ENCODE measurements around the gene ERN1.

Gene ERN1

DNA sequence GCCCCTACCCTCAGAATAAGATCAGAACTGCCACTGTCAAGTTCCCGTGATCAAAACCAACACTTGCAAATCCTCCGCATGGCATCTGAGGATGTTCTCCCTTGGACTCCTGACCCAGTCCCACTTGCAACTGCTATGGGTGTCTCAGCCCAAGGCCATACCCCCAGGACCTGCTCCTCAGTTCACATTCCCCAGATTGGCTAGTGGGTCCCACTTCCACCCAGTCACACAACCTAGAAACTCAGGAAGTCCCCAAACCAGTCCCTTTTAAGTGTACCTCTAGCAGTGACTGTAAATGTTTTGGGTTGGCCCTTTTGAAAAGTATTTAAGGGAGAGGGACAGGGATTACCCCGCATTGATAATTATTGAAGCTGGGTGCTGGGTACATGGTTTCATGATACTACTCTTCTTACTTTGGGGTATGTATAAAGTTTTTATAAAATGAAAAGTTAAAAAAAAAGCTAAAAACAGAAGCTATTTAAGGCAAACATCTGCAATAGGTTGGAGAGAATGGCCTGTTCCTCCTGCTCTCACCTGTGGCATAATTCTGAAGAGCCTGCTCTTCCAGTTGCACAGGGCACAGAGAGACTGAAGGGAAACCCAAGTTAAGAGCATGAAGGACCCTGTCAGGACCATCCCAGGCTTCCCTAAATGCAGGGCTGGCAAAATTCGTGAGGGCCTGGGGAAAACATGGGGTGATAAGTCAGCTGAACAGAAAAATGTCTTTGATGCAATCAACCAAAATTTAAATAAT is 42.5 kb downstream of the ERN1 start:
- ChIA-PET POLR2A (no interaction called here), CTCF (interaction anchor here (0.9 kb wide), 1 partner anchor 23 kb away, joined by 4 read pairs; no protein-coding TSS in a partner anchor)
- no peak overlapping the region for H3K4me3 ChIP-seq (ENCODE audit: low read depth, low read length)
- H3K9me3 ChIP-seq (ENCODE audit: control insufficient read depth, insufficient read depth, low read depth, low read length): no peaks in the 10 kb centered on the region
- no peak overlapping the region for H3K27ac ChIP-seq (ENCODE audit: extremely low read depth, low read depth, low read length)
- H3K36me3 ChIP-seq (ENCODE audit: control insufficient read depth in 2 of 2, insufficient read depth in 1 of 2, low read length in 2 of 2): no peaks in the 10 kb centered on the region
- peaks cover 19% of the 10 kb centered on the region for H3K4me1 ChIP-seq (ENCODE audit: control insufficient read depth, insufficient read depth, low read length)
- TF ChIP-seq HOXD13 (CRISPR knock-in tag; IDR thresholded peaks at IDR 0.05; ENCODE audit: borderline replicate concordance) (no peak), ZNF792 (tag by site-specific recombination; IDR thresholded peaks at IDR 0.05) (no peak)
- TF ChIP-seq, protein P1, sequence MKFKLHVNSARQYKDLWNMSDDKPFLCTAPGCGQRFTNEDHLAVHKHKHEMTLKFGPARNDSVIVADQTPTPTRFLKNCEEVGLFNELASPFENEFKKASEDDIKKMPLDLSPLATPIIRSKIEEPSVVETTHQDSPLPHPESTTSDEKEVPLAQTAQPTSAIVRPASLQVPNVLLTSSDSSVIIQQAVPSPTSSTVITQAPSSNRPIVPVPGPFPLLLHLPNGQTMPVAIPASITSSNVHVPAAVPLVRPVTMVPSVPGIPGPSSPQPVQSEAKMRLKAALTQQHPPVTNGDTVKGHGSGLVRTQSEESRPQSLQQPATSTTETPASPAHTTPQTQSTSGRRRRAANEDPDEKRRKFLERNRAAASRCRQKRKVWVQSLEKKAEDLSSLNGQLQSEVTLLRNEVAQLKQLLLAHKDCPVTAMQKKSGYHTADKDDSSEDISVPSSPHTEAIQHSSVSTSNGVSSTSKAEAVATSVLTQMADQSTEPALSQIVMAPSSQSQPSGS (tag by site-specific recombination; IDR thresholded peaks at IDR 0.05; ENCODE audit: low read depth): no peak
- TF ChIP-seq, protein P2, sequence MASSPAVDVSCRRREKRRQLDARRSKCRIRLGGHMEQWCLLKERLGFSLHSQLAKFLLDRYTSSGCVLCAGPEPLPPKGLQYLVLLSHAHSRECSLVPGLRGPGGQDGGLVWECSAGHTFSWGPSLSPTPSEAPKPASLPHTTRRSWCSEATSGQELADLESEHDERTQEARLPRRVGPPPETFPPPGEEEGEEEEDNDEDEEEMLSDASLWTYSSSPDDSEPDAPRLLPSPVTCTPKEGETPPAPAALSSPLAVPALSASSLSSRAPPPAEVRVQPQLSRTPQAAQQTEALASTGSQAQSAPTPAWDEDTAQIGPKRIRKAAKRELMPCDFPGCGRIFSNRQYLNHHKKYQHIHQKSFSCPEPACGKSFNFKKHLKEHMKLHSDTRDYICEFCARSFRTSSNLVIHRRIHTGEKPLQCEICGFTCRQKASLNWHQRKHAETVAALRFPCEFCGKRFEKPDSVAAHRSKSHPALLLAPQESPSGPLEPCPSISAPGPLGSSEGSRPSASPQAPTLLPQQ (tag by site-specific recombination; IDR thresholded peaks at IDR 0.05): 0 out of 2 replicates have a peak, but pooled peaks have one; percentile 48

DNA sequence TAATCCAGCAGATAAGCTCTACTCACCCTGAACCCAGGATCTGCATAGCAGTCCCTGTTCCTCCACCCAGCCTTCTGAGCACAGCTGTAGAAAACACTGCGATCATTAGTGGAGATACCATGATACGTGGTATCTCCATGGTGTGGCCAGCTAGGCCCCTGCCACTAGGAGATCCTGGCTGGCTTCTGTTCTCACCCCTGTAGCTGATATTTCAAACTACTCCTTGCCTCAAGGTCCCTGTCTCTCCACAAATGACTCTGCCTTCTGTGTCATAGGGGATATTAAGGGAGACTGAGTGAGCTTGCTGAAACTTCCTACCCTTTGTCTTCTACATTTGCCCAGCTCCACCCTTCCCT is 44.3 kb downstream of the ERN1 start:
- H3K36me3 ChIP-seq (ENCODE audit: control insufficient read depth in 2 of 2, insufficient read depth in 1 of 2, low read length in 2 of 2): no peaks in the 10 kb centered on the region
- TF ChIP-seq, protein P3, sequence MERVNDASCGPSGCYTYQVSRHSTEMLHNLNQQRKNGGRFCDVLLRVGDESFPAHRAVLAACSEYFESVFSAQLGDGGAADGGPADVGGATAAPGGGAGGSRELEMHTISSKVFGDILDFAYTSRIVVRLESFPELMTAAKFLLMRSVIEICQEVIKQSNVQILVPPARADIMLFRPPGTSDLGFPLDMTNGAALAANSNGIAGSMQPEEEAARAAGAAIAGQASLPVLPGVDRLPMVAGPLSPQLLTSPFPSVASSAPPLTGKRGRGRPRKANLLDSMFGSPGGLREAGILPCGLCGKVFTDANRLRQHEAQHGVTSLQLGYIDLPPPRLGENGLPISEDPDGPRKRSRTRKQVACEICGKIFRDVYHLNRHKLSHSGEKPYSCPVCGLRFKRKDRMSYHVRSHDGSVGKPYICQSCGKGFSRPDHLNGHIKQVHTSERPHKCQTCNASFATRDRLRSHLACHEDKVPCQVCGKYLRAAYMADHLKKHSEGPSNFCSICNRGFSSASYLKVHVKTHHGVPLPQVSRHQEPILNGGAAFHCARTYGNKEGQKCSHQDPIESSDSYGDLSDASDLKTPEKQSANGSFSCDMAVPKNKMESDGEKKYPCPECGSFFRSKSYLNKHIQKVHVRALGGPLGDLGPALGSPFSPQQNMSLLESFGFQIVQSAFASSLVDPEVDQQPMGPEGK (tag by site-specific recombination; IDR thresholded peaks at IDR 0.05): no peak
- TF ChIP-seq ZNF624 (tag by site-specific recombination; IDR thresholded peaks at IDR 0.05) (no peak), ZNF792 (tag by site-specific recombination; IDR thresholded peaks at IDR 0.05) (no peak), ZBTB8A (tag by site-specific recombination; IDR thresholded peaks at IDR 0.05) (no peak), OVOL3 (tag by site-specific recombination; IDR thresholded peaks at IDR 0.05) (no peak), ZNF202 (tag by site-specific recombination; IDR thresholded peaks at IDR 0.05; ENCODE audit: borderline replicate concordance) (no peak), ZNF600 (tag by site-specific recombination; IDR thresholded peaks at IDR 0.05) (no peak), SP2 (tag by site-specific recombination; IDR thresholded peaks at IDR 0.05) (no peak), ZNF610 (tag by site-specific recombination; IDR thresholded peaks at IDR 0.05; ENCODE audit: borderline replicate concordance) (no peak), TRIM28 (IDR thresholded peaks at IDR 0.05; ENCODE audit: borderline replicate concordance, low read length) (no peak), KLF16 (tag by site-specific recombination; IDR thresholded peaks at IDR 0.05) (no peak)
- TF ChIP-seq, protein P4, sequence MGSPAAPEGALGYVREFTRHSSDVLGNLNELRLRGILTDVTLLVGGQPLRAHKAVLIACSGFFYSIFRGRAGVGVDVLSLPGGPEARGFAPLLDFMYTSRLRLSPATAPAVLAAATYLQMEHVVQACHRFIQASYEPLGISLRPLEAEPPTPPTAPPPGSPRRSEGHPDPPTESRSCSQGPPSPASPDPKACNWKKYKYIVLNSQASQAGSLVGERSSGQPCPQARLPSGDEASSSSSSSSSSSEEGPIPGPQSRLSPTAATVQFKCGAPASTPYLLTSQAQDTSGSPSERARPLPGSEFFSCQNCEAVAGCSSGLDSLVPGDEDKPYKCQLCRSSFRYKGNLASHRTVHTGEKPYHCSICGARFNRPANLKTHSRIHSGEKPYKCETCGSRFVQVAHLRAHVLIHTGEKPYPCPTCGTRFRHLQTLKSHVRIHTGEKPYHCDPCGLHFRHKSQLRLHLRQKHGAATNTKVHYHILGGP (tag by site-specific recombination; IDR thresholded peaks at IDR 0.05): no peak
- TF ChIP-seq, protein P5, sequence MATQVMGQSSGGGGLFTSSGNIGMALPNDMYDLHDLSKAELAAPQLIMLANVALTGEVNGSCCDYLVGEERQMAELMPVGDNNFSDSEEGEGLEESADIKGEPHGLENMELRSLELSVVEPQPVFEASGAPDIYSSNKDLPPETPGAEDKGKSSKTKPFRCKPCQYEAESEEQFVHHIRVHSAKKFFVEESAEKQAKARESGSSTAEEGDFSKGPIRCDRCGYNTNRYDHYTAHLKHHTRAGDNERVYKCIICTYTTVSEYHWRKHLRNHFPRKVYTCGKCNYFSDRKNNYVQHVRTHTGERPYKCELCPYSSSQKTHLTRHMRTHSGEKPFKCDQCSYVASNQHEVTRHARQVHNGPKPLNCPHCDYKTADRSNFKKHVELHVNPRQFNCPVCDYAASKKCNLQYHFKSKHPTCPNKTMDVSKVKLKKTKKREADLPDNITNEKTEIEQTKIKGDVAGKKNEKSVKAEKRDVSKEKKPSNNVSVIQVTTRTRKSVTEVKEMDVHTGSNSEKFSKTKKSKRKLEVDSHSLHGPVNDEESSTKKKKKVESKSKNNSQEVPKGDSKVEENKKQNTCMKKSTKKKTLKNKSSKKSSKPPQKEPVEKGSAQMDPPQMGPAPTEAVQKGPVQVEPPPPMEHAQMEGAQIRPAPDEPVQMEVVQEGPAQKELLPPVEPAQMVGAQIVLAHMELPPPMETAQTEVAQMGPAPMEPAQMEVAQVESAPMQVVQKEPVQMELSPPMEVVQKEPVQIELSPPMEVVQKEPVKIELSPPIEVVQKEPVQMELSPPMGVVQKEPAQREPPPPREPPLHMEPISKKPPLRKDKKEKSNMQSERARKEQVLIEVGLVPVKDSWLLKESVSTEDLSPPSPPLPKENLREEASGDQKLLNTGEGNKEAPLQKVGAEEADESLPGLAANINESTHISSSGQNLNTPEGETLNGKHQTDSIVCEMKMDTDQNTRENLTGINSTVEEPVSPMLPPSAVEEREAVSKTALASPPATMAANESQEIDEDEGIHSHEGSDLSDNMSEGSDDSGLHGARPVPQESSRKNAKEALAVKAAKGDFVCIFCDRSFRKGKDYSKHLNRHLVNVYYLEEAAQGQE (tag by site-specific recombination; IDR thresholded peaks at IDR 0.05): no peak
- TF ChIP-seq, protein P6, sequence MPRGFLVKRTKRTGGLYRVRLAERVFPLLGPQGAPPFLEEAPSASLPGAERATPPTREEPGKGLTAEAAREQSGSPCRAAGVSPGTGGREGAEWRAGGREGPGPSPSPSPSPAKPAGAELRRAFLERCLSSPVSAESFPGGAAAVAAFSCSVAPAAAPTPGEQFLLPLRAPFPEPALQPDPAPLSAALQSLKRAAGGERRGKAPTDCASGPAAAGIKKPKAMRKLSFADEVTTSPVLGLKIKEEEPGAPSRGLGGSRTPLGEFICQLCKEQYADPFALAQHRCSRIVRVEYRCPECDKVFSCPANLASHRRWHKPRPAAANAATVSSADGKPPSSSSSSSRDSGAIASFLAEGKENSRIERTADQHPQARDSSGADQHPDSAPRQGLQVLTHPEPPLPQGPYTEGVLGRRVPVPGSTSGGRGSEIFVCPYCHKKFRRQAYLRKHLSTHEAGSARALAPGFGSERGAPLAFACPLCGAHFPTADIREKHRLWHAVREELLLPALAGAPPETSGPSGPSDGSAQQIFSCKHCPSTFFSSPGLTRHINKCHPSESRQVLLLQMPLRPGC (tag by site-specific recombination; IDR thresholded peaks at IDR 0.05): no peak
- POLR2A ChIA-PET: interaction anchor here (0.6 kb wide), 1 partner anchor 86 kb away, joined by 4 read pairs; no protein-coding TSS in a partner anchor
- CTCF ChIA-PET: interaction anchor here (2.0 kb wide), 1 partner anchor 48 kb away, joined by 9 read pairs; no protein-coding TSS in a partner anchor
- H3K9me3 ChIP-seq (ENCODE audit: control insufficient read depth, insufficient read depth, low read depth, low read length): no peaks in the 10 kb centered on the region
- H3K4me3 ChIP-seq (ENCODE audit: low read depth, low read length): no peak overlapping the region
- no peak overlapping the region for H3K27ac ChIP-seq (ENCODE audit: extremely low read depth, low read depth, low read length)
- H3K4me1 ChIP-seq (ENCODE audit: control insufficient read depth, insufficient read depth, low read length): peaks cover 28% of the 10 kb centered on the region

Data from HEK293 (cell line).